ENCODE data around the gene TRDN.
"Not testable (repeated sequence)": the region's sequence is repeated elsewhere in the genome, so short reads cannot be mapped to it uniquely, and the experiment has no call there.

The TRDN gene

DNA sequence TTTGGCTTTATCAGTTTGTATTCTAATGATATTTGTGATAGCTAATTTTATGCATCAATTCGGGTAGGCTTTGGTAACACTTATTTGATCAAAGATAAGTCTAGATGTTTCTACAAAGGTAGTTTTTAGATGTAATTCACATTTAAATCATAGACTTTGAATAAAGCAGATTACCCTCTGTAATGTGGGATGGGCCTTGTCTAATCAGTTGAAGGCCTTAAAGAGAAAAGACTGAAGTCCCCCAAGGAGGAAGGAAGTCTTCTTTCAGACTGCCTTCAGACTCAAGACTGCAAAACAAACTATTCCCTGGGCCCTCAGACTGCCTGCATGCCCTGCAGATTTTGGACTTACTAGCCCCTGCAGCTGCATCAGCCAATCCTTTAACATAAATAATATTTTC is 178.5 kb downstream of the TRDN start:
- ATAC-seq: no peak
- TF ChIP-seq OSR1 (CRISPR knock-in tag; IDR thresholded peaks at IDR 0.05): no peak
- TF ChIP-seq RARB (CRISPR knock-in tag; IDR thresholded peaks at IDR 0.05): no peak

DNA sequence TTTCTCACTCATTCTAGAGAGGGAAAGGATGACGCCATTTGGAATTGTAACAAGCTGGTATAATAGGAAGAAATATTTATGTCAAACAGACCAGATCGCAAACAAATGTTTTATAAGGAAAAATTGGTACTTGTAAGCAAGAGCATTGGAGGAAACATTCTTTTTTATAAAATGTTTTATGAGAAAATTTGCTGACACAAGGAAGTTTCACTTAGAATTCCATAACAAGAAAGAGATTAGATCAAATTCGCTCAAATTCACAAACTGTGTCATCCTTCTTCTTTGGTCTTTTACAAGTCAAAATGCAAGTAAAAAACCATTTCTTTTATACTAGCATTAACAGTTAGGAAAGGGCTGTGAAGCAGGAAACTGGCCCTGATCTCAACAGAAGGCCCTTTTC is 179.9 kb downstream of the TRDN start:
- no peak for ATAC-seq
- TF ChIP-seq ZNF70 (CRISPR knock-in tag; IDR thresholded peaks at IDR 0.05) (no peak), TCF4 (CRISPR knock-in tag; IDR thresholded peaks at IDR 0.05; ENCODE audit: borderline replicate concordance) (no peak), ISL1 (CRISPR knock-in tag; IDR thresholded peaks at IDR 0.05) (no peak), ZC3H10 (CRISPR knock-in tag; IDR thresholded peaks at IDR 0.05) (no peak), ZFP3 (CRISPR knock-in tag; IDR thresholded peaks at IDR 0.05) (no peak), PPARA (CRISPR knock-in tag; IDR thresholded peaks at IDR 0.05; ENCODE audit: borderline replicate concordance) (no peak), TOX (CRISPR knock-in tag; IDR thresholded peaks at IDR 0.05; ENCODE audit: borderline replicate concordance) (no peak), ZNF565 (CRISPR knock-in tag; conservative IDR thresholded peaks at IDR 0.05; ENCODE audit: low read depth) (no peak), ZFP30 (CRISPR knock-in tag; IDR thresholded peaks at IDR 0.05) (no peak), RARB (CRISPR knock-in tag; IDR thresholded peaks at IDR 0.05) (no peak), ZNF8 (CRISPR knock-in tag; IDR thresholded peaks at IDR 0.05) (no peak), SNAI2 (CRISPR knock-in tag; IDR thresholded peaks at IDR 0.05) (no peak), BACH2 (CRISPR knock-in tag; IDR thresholded peaks at IDR 0.05; ENCODE audit: borderline replicate concordance) (no peak)
- TF ChIP-seq, protein P1, sequence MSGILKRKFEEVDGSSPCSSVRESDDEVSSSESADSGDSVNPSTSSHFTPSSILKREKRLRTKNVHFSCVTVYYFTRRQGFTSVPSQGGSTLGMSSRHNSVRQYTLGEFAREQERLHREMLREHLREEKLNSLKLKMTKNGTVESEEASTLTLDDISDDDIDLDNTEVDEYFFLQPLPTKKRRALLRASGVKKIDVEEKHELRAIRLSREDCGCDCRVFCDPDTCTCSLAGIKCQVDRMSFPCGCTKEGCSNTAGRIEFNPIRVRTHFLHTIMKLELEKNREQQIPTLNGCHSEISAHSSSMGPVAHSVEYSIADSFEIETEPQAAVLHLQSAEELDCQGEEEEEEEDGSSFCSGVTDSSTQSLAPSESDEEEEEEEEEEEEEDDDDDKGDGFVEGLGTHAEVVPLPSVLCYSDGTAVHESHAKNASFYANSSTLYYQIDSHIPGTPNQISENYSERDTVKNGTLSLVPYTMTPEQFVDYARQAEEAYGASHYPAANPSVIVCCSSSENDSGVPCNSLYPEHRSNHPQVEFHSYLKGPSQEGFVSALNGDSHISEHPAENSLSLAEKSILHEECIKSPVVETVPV (CRISPR knock-in tag; IDR thresholded peaks at IDR 0.05): no peak
- TF ChIP-seq, protein P2, sequence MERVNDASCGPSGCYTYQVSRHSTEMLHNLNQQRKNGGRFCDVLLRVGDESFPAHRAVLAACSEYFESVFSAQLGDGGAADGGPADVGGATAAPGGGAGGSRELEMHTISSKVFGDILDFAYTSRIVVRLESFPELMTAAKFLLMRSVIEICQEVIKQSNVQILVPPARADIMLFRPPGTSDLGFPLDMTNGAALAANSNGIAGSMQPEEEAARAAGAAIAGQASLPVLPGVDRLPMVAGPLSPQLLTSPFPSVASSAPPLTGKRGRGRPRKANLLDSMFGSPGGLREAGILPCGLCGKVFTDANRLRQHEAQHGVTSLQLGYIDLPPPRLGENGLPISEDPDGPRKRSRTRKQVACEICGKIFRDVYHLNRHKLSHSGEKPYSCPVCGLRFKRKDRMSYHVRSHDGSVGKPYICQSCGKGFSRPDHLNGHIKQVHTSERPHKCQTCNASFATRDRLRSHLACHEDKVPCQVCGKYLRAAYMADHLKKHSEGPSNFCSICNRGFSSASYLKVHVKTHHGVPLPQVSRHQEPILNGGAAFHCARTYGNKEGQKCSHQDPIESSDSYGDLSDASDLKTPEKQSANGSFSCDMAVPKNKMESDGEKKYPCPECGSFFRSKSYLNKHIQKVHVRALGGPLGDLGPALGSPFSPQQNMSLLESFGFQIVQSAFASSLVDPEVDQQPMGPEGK (CRISPR knock-in tag; IDR thresholded peaks at IDR 0.05; ENCODE audit: borderline replicate concordance): no peak
- TF ChIP-seq, protein P3, sequence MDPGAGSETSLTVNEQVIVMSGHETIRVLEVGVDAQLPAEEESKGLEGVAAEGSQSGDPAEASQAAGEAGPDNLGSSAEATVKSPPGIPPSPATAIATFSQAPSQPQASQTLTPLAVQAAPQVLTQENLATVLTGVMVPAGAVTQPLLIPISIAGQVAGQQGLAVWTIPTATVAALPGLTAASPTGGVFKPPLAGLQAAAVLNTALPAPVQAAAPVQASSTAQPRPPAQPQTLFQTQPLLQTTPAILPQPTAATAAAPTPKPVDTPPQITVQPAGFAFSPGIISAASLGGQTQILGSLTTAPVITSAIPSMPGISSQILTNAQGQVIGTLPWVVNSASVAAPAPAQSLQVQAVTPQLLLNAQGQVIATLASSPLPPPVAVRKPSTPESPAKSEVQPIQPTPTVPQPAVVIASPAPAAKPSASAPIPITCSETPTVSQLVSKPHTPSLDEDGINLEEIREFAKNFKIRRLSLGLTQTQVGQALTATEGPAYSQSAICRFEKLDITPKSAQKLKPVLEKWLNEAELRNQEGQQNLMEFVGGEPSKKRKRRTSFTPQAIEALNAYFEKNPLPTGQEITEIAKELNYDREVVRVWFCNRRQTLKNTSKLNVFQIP (CRISPR knock-in tag; IDR thresholded peaks at IDR 0.05; ENCODE audit: borderline replicate concordance, low read depth): no peak

DNA sequence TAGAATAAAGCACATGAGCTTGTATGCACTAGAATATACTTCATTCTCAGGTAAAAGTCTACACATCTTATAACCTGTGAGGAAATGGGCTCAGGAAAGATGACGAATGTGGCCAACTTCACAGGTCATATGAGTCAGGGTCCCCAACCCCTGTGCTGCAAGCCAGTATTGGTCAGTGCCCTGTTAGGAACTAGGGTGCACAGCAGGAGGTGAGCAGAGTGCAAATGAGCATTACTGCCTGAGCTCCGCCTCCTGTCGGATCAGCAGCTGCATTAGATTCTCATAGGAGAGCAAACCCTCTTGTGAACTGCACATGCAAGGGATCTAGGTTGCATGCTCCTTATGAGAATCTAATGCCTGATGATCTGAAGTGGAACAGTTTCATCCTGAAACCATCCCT is 182.3 kb downstream of the TRDN start:
- TF ChIP-seq ZNF70 (CRISPR knock-in tag; IDR thresholded peaks at IDR 0.05) (no peak), PPARA (CRISPR knock-in tag; IDR thresholded peaks at IDR 0.05; ENCODE audit: borderline replicate concordance) (no peak), TCF4 (CRISPR knock-in tag; IDR thresholded peaks at IDR 0.05; ENCODE audit: borderline replicate concordance) (no peak), ZNF565 (CRISPR knock-in tag; conservative IDR thresholded peaks at IDR 0.05; ENCODE audit: low read depth) (no peak), ZNF8 (CRISPR knock-in tag; IDR thresholded peaks at IDR 0.05) (no peak), ESRRG (CRISPR knock-in tag; IDR thresholded peaks at IDR 0.05) (no peak)
- TF ChIP-seq, protein P4, sequence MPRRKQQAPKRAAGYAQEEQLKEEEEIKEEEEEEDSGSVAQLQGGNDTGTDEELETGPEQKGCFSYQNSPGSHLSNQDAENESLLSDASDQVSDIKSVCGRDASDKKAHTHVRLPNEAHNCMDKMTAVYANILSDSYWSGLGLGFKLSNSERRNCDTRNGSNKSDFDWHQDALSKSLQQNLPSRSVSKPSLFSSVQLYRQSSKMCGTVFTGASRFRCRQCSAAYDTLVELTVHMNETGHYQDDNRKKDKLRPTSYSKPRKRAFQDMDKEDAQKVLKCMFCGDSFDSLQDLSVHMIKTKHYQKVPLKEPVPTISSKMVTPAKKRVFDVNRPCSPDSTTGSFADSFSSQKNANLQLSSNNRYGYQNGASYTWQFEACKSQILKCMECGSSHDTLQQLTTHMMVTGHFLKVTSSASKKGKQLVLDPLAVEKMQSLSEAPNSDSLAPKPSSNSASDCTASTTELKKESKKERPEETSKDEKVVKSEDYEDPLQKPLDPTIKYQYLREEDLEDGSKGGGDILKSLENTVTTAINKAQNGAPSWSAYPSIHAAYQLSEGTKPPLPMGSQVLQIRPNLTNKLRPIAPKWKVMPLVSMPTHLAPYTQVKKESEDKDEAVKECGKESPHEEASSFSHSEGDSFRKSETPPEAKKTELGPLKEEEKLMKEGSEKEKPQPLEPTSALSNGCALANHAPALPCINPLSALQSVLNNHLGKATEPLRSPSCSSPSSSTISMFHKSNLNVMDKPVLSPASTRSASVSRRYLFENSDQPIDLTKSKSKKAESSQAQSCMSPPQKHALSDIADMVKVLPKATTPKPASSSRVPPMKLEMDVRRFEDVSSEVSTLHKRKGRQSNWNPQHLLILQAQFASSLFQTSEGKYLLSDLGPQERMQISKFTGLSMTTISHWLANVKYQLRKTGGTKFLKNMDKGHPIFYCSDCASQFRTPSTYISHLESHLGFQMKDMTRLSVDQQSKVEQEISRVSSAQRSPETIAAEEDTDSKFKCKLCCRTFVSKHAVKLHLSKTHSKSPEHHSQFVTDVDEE (CRISPR knock-in tag; IDR thresholded peaks at IDR 0.05): no peak
- TF ChIP-seq, protein P3 (CRISPR knock-in tag; IDR thresholded peaks at IDR 0.05; ENCODE audit: borderline replicate concordance, low read depth): no peak
- no peak for ATAC-seq

DNA sequence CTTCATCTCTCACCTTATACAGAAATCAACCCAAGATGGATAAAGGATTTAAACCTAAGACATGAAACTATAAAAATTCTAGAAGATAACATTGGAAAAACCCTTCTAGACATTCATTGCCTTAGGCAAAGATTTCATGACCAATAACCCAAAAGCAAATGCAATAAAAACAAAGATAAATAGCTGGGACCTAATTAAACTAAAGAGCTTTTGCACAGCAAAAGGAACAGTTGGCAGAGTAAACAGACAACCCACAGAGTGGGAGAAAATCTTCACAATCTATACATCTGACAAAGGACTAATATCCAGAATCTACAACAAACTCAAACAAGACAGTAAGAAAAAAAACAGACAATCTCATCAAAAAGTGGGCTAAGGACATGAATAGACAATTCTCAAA is 183.7 kb downstream of the TRDN start:
- ATAC-seq: not testable (repeated sequence)

All from SK-N-SH treated with all-trans-retinoic acid at 6 μM for 48 hours (cell line).